NCI-H1436 treated with DMSO at 0.1 percent for 48 hours (cell line): ENCODE measurements around the gene FIZ1.
A peak's percentile ranks its signal among the peaks of the same experiment; 100 is the strongest.
"Not testable (repeated sequence)": the region's sequence is repeated elsewhere in the genome, so short reads cannot be mapped to it uniquely, and the experiment has no call there.

Experiments
- DNase-seq: peaks from one replicate; lab custom pipeline; 2025; lab: John Stamatoyannopoulos, UW

The FIZ1 gene

GRCh38 chr19:55569477-55569876 lies 29.8 kb downstream of the FIZ1 start:
- DNase-seq, result not testable (repeated sequence)

- no peak for DNase-seq
These were observed 31.5 kb downstream of the FIZ1 start for GRCh38 chr19:55567708-55568328.

- DNase-seq, result no peak
These were observed 32.5 kb downstream of the FIZ1 start for GRCh38 chr19:55566823-55567222.

- DNase-seq, result no peak
These were observed 36.0 kb downstream of the FIZ1 start for GRCh38 chr19:55563261-55563690.

GRCh38 chr19:55559684-55560083 lies 39.6 kb downstream of the FIZ1 start:
- no peak for DNase-seq

- DNase-seq, result no peak
These were observed 44.6 kb downstream of the FIZ1 start for GRCh38 chr19:55554741-55555152.

- no peak for DNase-seq
These were observed 45.0 kb downstream of the FIZ1 start for GRCh38 chr19:55554302-55554701.

GRCh38 chr19:55553217-55554182 lies 45.8 kb downstream of the FIZ1 start:
- DNase-seq, result no peak

- DNase-seq, result no peak
These were observed 46.7 kb downstream of the FIZ1 start for GRCh38 chr19:55552620-55553019.

- no peak for DNase-seq
These were observed 47.1 kb downstream of the FIZ1 start for GRCh38 chr19:55552206-55552605.

GRCh38 chr19:55550321-55550650 lies 49.0 kb downstream of the FIZ1 start:
- no peak for DNase-seq

GRCh38 chr19:55549500-55550320 lies 49.6 kb downstream of the FIZ1 start:
- peak; percentile 32 for DNase-seq

GRCh38 chr19:55546822-55547614 lies 52.3 kb downstream of the FIZ1 start:
- DNase-seq, result no peak

- DNase-seq, result no peak
These were observed 53.3 kb downstream of the FIZ1 start for GRCh38 chr19:55546011-55546410.

GRCh38 chr19:55545443-55545842 lies 53.9 kb downstream of the FIZ1 start, which contains the start of gene SBK3:
SBK3 (minus strand) TSS chr19:55545543; CDS start chr19:55545543, 0 bp downstream.
- DNase-seq, result no peak

- DNase-seq, result no peak
These were observed 54.4 kb downstream of the FIZ1 start for GRCh38 chr19:55544776-55545439.

- no peak for DNase-seq
These were observed 55.3 kb downstream of the FIZ1 start for GRCh38 chr19:55544014-55544413.

- DNase-seq, result no peak
These were observed 55.8 kb downstream of the FIZ1 start for GRCh38 chr19:55543567-55543966.

- no peak for DNase-seq
These were observed 56.9 kb downstream of the FIZ1 start for GRCh38 chr19:55542292-55542855.
